ENCODE results near the gene MBNL1. TPM values are rescaled to one million over a fixed set of nuclear protein-coding genes. Genes with fewer than 3 reads are reported as not detected.

Gene MBNL1
- total RNA-seq, 3 donors from 2014 or later, result 314 to 702 (median 353) TPM

- H3K27me3 ChIP-seq, result no peaks in the 10 kb centered on the region
- H3K4me1 ChIP-seq, result peaks cover 0 to 11% of the 10 kb centered on the region in 2 donors
- H3K9me3 ChIP-seq, result no peaks in the 10 kb centered on the region
- TF ChIP-seq CTCF (IDR thresholded peaks at IDR 0.05), result no peak
- TF ChIP-seq POLR2A (IDR thresholded peaks at IDR 0.05), result no peak
- no peak for TF ChIP-seq POLR2AphosphoS5 (IDR thresholded peaks at IDR 0.05)
- H3K4me3 ChIP-seq, result no peak overlapping the region
- H3K27ac ChIP-seq, result no peak overlapping the region
- no peak for DNase-seq (ENCODE audit: low spot score in 2 of 2)
- intact Hi-C loops (cut with DNase I; ENCODE audit: low total_unique reads), result no loop called here
- H3K36me3 ChIP-seq, result no peaks in the 10 kb centered on the region
Measured at GRCh38 chr3:152296382-152296781, 27.7 kb downstream of the MBNL1 start.

GRCh38 chr3:152296971-152297370, 28.2 kb downstream of the MBNL1 start:
- H3K36me3 ChIP-seq, result no peaks in the 10 kb centered on the region
- no peak overlapping the region for H3K4me3 ChIP-seq
- H3K27ac ChIP-seq, result peak overlapping the region in 1 of 2 donors; percentile 14
- no peak for TF ChIP-seq POLR2A (IDR thresholded peaks at IDR 0.05)
- no peak for TF ChIP-seq CTCF (IDR thresholded peaks at IDR 0.05)
- no peak for TF ChIP-seq POLR2AphosphoS5 (IDR thresholded peaks at IDR 0.05)
- H3K9me3 ChIP-seq, result no peaks in the 10 kb centered on the region
- no peak for DNase-seq (ENCODE audit: low spot score in 2 of 2)
- no peaks in the 10 kb centered on the region for H3K27me3 ChIP-seq
- intact Hi-C loops (cut with DNase I; ENCODE audit: low total_unique reads), result no loop called here
- peaks cover 0 to 11% of the 10 kb centered on the region in 2 donors for H3K4me1 ChIP-seq

- intact Hi-C loops (cut with DNase I; ENCODE audit: low total_unique reads), result no loop called here
- peak overlapping the region; percentile 19 to 64 (median 45) for H3K4me3 ChIP-seq
- no peak for DNase-seq (ENCODE audit: low spot score in 2 of 2)
- no peaks in the 10 kb centered on the region for H3K9me3 ChIP-seq
- peak overlapping the region; percentile 87 to 90 for H3K27ac ChIP-seq
- peak in 2 of 3 donors; percentile 28 to 66 for TF ChIP-seq POLR2AphosphoS5 (IDR thresholded peaks at IDR 0.05)
- TF ChIP-seq POLR2A (IDR thresholded peaks at IDR 0.05), result no peak
- no peak for TF ChIP-seq CTCF (IDR thresholded peaks at IDR 0.05)
- peaks cover 0 to 11% of the 10 kb centered on the region in 2 donors for H3K4me1 ChIP-seq
- no peaks in the 10 kb centered on the region for H3K36me3 ChIP-seq
- H3K27me3 ChIP-seq, result no peaks in the 10 kb centered on the region
Measured at GRCh38 chr3:152298393-152299248, 29.9 kb downstream of the MBNL1 start.

GRCh38 chr3:152299249-152299976, 30.7 kb downstream of the MBNL1 start:
- DNase-seq (ENCODE audit: low spot score in 2 of 2), result no peak
- H3K27ac ChIP-seq, result peak overlapping the region; percentile 87 to 90

GRCh38 chr3:152300029-152300731, 31.5 kb downstream of the MBNL1 start:
- no peaks in the 10 kb centered on the region for H3K36me3 ChIP-seq
- TF ChIP-seq POLR2AphosphoS5 (IDR thresholded peaks at IDR 0.05), result no peak
- TF ChIP-seq POLR2A (IDR thresholded peaks at IDR 0.05), result no peak
- intact Hi-C loops (cut with DNase I; ENCODE audit: low total_unique reads), result no loop called here

More at GRCh38 chr3:152299249-152299976, 30.7 kb downstream of the MBNL1 start:
- Histone ChIP-seq H3K4me1 (peaks cover 0 to 11% of the 10 kb centered on the region in 2 donors), H3K36me3 (no peaks in the 10 kb centered on the region), H3K4me3 (peak overlapping the region; percentile 19 to 64 (median 45)), H3K27me3 (no peaks in the 10 kb centered on the region), H3K9me3 (no peaks in the 10 kb centered on the region)
- intact Hi-C loops (cut with DNase I; ENCODE audit: low total_unique reads), result no loop called here
- TF ChIP-seq POLR2A (IDR thresholded peaks at IDR 0.05) (no peak), POLR2AphosphoS5 (IDR thresholded peaks at IDR 0.05) (peak in 1 of 3 donors; percentile 4)

More at GRCh38 chr3:152300029-152300731, 31.5 kb downstream of the MBNL1 start:
- Histone ChIP-seq H3K4me3 (peak overlapping the region; percentile 19 to 64 (median 45)), H3K27me3 (no peaks in the 10 kb centered on the region), H3K27ac (peak overlapping the region; percentile 87 to 90), H3K4me1 (peaks cover 0 to 11% of the 10 kb centered on the region in 2 donors), H3K9me3 (no peaks in the 10 kb centered on the region)
- DNase-seq (ENCODE audit: low spot score in 2 of 2), result no peak

Measured in breast epithelium (tissue), 4 donors.